ENCODE measurements around the gene CDX1. TPM values are rescaled to one million over a fixed set of nuclear protein-coding genes. Genes with fewer than 3 reads are reported as not detected.
A peak's percentile ranks its signal among the peaks of the same experiment; 100 is the strongest.

CDX1 gene
- total and polyA plus RNA-seq, 2 of the 8 experiments (the other 6 are each of a cell fraction or from before 2014, with no cell fraction given): not detected

GRCh38 chr5:150211156-150212030 is 44.8 kb downstream of the CDX1 start (continued):
- TF ChIP-seq GABPA (IDR thresholded peaks at IDR 0.05; ENCODE audit: borderline replicate concordance, insufficient read depth, low read length) (no peak), CTBP2 (IDR thresholded peaks at IDR 0.05; ENCODE audit: borderline replicate concordance, insufficient read depth, insufficient read length, low read length) (no peak), RAD21 (IDR thresholded peaks at IDR 0.05 in 1 of 2, conservative IDR thresholded peaks at IDR 0.05 in 1 of 2; ENCODE audit: low read depth in 2 of 2, low read length in 2 of 2) (peak in 1 of 2 experiments; percentile 55; a peak in 3 of 4 replicates), ATF2 (IDR thresholded peaks at IDR 0.05; ENCODE audit: low read length) (0 out of 2 replicates have a peak, but pooled peaks have one; percentile 54), TEAD4 (IDR thresholded peaks at IDR 0.05; ENCODE audit: low read depth, low read length) (0 out of 2 replicates have a peak, but pooled peaks have one; percentile 12), PHF8 (conservative IDR thresholded peaks at IDR 0.05; ENCODE audit: low read depth, low read length) (no peak)

All from H1 (cell line).